HFF-Myc (cell line): Measurements from ENCODE around the gene SPSB1.
A peak's percentile ranks its signal among the peaks of the same experiment; 100 is the strongest.

ENCODE experiments used
- DNase-seq: peaks from one replicate; pipeline ENCODE4 v3.0.0-alpha.2; 2011; ENCODE audit warnings: low read depth; ENCODE audit errors: extremely low read depth
- H3K4me3 ChIP-seq: replicated peaks from 2 replicates; pipeline ENCODE4 v1.5.1; 2011; ENCODE audit warnings: low read depth, mild to moderate bottlenecking, control low read depth, low read length
- CTCF ChIP-seq: IDR thresholded peaks from 2 replicates; pipeline ENCODE4 v1.5.1; 2012; ENCODE audit warnings: mild to moderate bottlenecking, low read depth, low read length, control low read depth; ENCODE audit errors: missing control alignments

The SPSB1 gene

GRCh38 chr1:9278116-9278515 lies 14.6 kb upstream of the SPSB1 start:
- no peak for DNase-seq
- no peak overlapping the region for H3K4me3 ChIP-seq
- no peak for TF ChIP-seq CTCF

GRCh38 chr1:9278585-9279153 lies 14.0 kb upstream of the SPSB1 start:
- TF ChIP-seq CTCF = no peak
- DNase-seq = no peak

GRCh38 chr1:9279172-9279840 lies 13.4 kb upstream of the SPSB1 start:
- no peak overlapping the region for H3K4me3 ChIP-seq
- DNase-seq = no peak
- no peak for TF ChIP-seq CTCF

More at GRCh38 chr1:9278585-9279153, 14.0 kb upstream of the SPSB1 start:
- no peak overlapping the region for H3K4me3 ChIP-seq

- no peak overlapping the region for H3K4me3 ChIP-seq
- no peak for TF ChIP-seq CTCF
- DNase-seq = peak; percentile 78
Observed at GRCh38 chr1:9280015-9280860, 12.5 kb upstream of the SPSB1 start.

GRCh38 chr1:9281071-9281827 lies 11.4 kb upstream of the SPSB1 start:
- no peak for TF ChIP-seq CTCF
- no peak for DNase-seq
- no peak overlapping the region for H3K4me3 ChIP-seq

- DNase-seq = no peak
- TF ChIP-seq CTCF = no peak
- no peak overlapping the region for H3K4me3 ChIP-seq
Observed at GRCh38 chr1:9281908-9282695, 10.6 kb upstream of the SPSB1 start.
